ENCODE measurements around the gene SFXN4. TPM values are rescaled to one million over a fixed set of nuclear protein-coding genes. Genes with fewer than 3 reads are reported as not detected.

The SFXN4 gene
- total RNA-seq, result 52.7 TPM
- long read RNA-seq, transcript SFXN4-201 (14 exons, 1,363 nt), result major isoform, 30 of 49 reads
- long read RNA-seq, partial matches to known transcripts, result 1 of 49 reads
- long read RNA-seq, other reads (novel, unspliced or antisense), result 18 of 49 reads

GRCh38 chr10:119165171-119166117 is at the start of gene SFXN4:
Gene SFXN4, minus strand, starts transcription at chr10:119165714. Its CDS starts 67 bp downstream, at chr10:119165647.
- no peaks in the 10 kb centered on the region for H3K9me3 ChIP-seq (replicated peaks)
- H3K27ac ChIP-seq (replicated peaks), result peak within 1 kb of the TSS; percentile 90
- peak within 1 kb of the TSS; percentile 72 for H3K4me3 ChIP-seq
- intact Hi-C loops (cut with micrococcal nuclease), result no loop called here
- H3K4me1 ChIP-seq, result peaks cover 39% of the 10 kb centered on the region
- H3K36me3 ChIP-seq, result peaks cover 43% of the 10 kb centered on the region
- H3K27me3 ChIP-seq (ENCODE audit: low read depth), result no peaks in the 10 kb centered on the region
- peak; percentile 86 for DNase-seq
- peak; percentile 17 for TF ChIP-seq CTCF (IDR thresholded peaks at IDR 0.05; ENCODE audit: borderline replicate concordance)

- Histone ChIP-seq H3K4me1 (peaks cover 89% of the 10 kb centered on the region), H3K36me3 (peaks cover 7% of the 10 kb centered on the region), H3K9me3 (replicated peaks) (no peaks in the 10 kb centered on the region), H3K27me3 (ENCODE audit: low read depth) (no peaks in the 10 kb centered on the region), H3K27ac (replicated peaks) (peak overlapping the region; percentile 97), H3K4me3 (peak overlapping the region; percentile 97)
- DNase-seq, result no peak
- no peak for TF ChIP-seq CTCF (IDR thresholded peaks at IDR 0.05; ENCODE audit: borderline replicate concordance)
- intact Hi-C loops (cut with micrococcal nuclease), result no loop called here
Measured at GRCh38 chr10:119211625-119212441, 46.3 kb upstream of the SFXN4 start.

- no peak for DNase-seq
- intact Hi-C loops (cut with micrococcal nuclease), result no loop called here
- Histone ChIP-seq H3K4me1 (peaks cover 90% of the 10 kb centered on the region), H3K27ac (replicated peaks) (peak overlapping the region; percentile 97), H3K36me3 (peaks cover 7% of the 10 kb centered on the region), H3K27me3 (ENCODE audit: low read depth) (no peaks in the 10 kb centered on the region), H3K9me3 (replicated peaks) (no peaks in the 10 kb centered on the region), H3K4me3 (peak overlapping the region; percentile 97)
- no peak for TF ChIP-seq CTCF (IDR thresholded peaks at IDR 0.05; ENCODE audit: borderline replicate concordance)
Measured at GRCh38 chr10:119211176-119211575, 45.7 kb upstream of the SFXN4 start.

- DNase-seq, result no peak
- H3K27me3 ChIP-seq (ENCODE audit: low read depth), result no peaks in the 10 kb centered on the region
- intact Hi-C loops (cut with micrococcal nuclease), result no loop called here
- H3K36me3 ChIP-seq, result peaks cover 7% of the 10 kb centered on the region
- peak overlapping the region; percentile 97 for H3K4me3 ChIP-seq
- no peaks in the 10 kb centered on the region for H3K9me3 ChIP-seq (replicated peaks)
- TF ChIP-seq CTCF (IDR thresholded peaks at IDR 0.05; ENCODE audit: borderline replicate concordance), result no peak
- H3K4me1 ChIP-seq, result peaks cover 90% of the 10 kb centered on the region
- peak overlapping the region; percentile 97 for H3K27ac ChIP-seq (replicated peaks)
Measured at GRCh38 chr10:119210633-119211032, 45.1 kb upstream of the SFXN4 start.

- Histone ChIP-seq H3K4me1 (peaks cover 86% of the 10 kb centered on the region), H3K27me3 (ENCODE audit: low read depth) (no peaks in the 10 kb centered on the region), H3K9me3 (replicated peaks) (no peaks in the 10 kb centered on the region), H3K4me3 (peak overlapping the region; percentile 97), H3K36me3 (peaks cover 7% of the 10 kb centered on the region), H3K27ac (replicated peaks) (peak overlapping the region; percentile 97)
- DNase-seq, result no peak
- intact Hi-C loops (cut with micrococcal nuclease), result no loop called here
- TF ChIP-seq CTCF (IDR thresholded peaks at IDR 0.05; ENCODE audit: borderline replicate concordance), result no peak
Measured at GRCh38 chr10:119209736-119210355, 44.3 kb upstream of the SFXN4 start.
